ENCODE results near the gene ZNF624.

DNA sequence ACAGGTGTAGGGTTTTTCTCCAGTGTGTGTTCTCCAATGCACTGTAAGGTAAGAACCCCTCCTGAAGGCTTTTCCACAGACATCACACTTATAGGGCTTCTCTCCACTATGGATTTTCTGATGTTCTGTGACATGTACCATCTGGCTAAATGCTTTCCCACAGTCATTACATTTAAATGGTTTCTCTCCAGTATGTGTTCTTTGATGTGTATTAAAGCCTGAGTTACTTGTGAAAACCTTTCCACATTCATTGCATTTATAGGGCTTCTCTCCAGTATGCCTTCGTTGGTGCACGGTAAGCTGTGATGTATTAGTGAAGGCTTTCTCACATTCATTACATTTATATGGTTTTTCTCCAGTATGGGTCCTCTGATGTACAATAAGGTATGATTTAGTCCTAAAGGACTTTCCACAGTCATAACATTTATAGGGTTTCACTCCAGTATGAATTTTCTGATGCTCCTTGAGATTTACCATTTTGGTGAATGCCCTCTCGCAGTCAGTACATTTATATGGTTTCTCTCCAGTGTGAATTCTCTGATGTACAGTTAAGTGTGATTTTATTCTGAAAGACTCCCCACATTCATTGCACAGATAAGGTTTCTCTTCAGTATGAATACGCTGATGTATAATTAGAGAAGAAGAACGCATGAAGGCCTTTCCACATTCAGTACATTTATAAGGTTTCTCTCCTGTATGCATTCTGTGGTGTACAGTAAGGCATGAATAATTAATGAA, 30.9 kb downstream of the ZNF624 start:
- TF ChIP-seq POLR2AphosphoS5 (IDR thresholded peaks at IDR 0.05; ENCODE audit: low read depth) (no peak), REST (IDR thresholded peaks at IDR 0.05; ENCODE audit: unreplicated experiment) (no peak), JUNB (IDR thresholded peaks at IDR 0.05; ENCODE audit: unreplicated experiment) (no peak), EZH2 (IDR thresholded peaks at IDR 0.05; ENCODE audit: low read depth, unreplicated experiment) (no peak), EZH2phosphoT487 (IDR thresholded peaks at IDR 0.05; ENCODE audit: unreplicated experiment) (no peak), CREB1 (CRISPR knock-in tag; IDR thresholded peaks at IDR 0.05; ENCODE audit: low read depth) (no peak)
- TF ChIP-seq, protein P1, sequence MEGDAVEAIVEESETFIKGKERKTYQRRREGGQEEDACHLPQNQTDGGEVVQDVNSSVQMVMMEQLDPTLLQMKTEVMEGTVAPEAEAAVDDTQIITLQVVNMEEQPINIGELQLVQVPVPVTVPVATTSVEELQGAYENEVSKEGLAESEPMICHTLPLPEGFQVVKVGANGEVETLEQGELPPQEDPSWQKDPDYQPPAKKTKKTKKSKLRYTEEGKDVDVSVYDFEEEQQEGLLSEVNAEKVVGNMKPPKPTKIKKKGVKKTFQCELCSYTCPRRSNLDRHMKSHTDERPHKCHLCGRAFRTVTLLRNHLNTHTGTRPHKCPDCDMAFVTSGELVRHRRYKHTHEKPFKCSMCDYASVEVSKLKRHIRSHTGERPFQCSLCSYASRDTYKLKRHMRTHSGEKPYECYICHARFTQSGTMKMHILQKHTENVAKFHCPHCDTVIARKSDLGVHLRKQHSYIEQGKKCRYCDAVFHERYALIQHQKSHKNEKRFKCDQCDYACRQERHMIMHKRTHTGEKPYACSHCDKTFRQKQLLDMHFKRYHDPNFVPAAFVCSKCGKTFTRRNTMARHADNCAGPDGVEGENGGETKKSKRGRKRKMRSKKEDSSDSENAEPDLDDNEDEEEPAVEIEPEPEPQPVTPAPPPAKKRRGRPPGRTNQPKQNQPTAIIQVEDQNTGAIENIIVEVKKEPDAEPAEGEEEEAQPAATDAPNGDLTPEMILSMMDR (conservative IDR thresholded peaks at IDR 0.05; ENCODE audit: low read depth in 2 of 2) = no peak
- TF ChIP-seq, protein P2, sequence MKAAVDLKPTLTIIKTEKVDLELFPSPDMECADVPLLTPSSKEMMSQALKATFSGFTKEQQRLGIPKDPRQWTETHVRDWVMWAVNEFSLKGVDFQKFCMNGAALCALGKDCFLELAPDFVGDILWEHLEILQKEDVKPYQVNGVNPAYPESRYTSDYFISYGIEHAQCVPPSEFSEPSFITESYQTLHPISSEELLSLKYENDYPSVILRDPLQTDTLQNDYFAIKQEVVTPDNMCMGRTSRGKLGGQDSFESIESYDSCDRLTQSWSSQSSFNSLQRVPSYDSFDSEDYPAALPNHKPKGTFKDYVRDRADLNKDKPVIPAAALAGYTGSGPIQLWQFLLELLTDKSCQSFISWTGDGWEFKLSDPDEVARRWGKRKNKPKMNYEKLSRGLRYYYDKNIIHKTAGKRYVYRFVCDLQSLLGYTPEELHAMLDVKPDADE (IDR thresholded peaks at IDR 0.05) = no peak
